Measurements from ENCODE around the gene PTPRK.

PTPRK gene

DNA sequence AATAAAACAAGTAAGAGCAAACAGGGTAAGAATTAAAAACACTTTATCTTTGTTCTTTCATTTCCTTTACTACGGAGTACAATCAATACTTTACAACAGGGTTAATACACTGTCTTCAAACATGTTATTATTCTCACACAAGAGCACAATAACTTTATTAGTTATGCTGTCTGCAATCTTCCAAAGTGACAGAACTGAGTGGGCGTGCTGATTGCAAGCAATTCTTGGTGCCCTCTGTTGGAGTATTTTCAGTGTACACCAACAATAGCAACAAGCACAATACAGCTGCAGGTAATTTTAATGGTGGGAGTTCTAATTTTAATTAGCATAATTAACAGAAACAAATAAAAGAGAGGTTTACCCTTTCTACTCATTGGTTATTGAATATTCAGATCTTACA, 33.9 kb upstream of the PTPRK start:
- H3K4me3 ChIP-seq (ENCODE audit: low read depth, low read length): no peak overlapping the region
- in situ Hi-C loops (cut with HindIII; ENCODE audit: low sequenced_read_pairs): no loop called here
- TF ChIP-seq, protein P1, sequence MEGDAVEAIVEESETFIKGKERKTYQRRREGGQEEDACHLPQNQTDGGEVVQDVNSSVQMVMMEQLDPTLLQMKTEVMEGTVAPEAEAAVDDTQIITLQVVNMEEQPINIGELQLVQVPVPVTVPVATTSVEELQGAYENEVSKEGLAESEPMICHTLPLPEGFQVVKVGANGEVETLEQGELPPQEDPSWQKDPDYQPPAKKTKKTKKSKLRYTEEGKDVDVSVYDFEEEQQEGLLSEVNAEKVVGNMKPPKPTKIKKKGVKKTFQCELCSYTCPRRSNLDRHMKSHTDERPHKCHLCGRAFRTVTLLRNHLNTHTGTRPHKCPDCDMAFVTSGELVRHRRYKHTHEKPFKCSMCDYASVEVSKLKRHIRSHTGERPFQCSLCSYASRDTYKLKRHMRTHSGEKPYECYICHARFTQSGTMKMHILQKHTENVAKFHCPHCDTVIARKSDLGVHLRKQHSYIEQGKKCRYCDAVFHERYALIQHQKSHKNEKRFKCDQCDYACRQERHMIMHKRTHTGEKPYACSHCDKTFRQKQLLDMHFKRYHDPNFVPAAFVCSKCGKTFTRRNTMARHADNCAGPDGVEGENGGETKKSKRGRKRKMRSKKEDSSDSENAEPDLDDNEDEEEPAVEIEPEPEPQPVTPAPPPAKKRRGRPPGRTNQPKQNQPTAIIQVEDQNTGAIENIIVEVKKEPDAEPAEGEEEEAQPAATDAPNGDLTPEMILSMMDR (IDR thresholded peaks at IDR 0.05; ENCODE audit: low read depth, low read length): peak; percentile 26
- DNase-seq (ENCODE audit: low read depth, low spot score): peak; percentile 14

DNA sequence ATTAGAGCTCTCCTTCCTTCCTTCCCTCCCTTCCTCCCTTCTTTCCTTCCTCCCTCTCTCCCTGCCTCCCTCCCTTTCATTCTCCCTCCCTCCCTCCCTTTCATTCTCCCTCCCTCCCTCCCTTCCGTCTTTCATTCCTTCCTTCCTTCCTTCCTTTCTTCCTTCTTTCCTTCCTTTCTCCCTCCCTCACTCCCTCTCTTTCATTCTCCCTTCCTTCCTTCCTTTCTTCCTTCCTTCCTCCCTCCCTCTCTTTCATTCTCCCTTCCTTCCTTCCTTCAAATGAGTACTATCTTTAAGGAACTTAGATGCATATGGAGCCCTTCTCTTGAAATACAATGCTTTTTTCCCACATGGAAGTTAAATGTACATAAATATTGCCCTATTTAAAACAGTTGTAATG, 20.9 kb upstream of the PTPRK start:
- TF ChIP-seq, protein P1 (IDR thresholded peaks at IDR 0.05; ENCODE audit: low read depth, low read length): no peak
- no peak overlapping the region for H3K4me3 ChIP-seq (ENCODE audit: low read depth, low read length)
- in situ Hi-C loops (cut with HindIII; ENCODE audit: low sequenced_read_pairs): no loop called here
- DNase-seq (ENCODE audit: low read depth, low spot score): no peak

DNA sequence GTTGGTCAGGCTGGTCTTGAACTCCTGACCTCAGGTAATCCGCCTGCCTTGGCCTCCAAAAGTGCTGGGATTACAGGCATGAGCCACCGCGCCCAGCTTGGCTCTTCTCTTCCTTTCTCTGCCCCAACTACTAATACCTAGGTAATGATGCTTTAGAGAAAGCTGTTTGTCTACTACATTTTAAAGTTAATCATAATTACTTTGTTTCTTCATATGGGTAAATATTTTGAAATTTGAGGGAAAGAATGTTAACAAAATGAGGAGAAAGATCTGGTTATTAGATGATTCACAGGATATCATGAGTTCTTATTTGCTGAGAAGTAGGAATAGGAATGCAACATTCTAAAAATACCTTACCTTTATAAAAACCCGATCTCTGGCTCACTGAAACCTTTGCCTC, 18.4 kb upstream of the PTPRK start:
- TF ChIP-seq, protein P1 (IDR thresholded peaks at IDR 0.05; ENCODE audit: low read depth, low read length): no peak

DNA sequence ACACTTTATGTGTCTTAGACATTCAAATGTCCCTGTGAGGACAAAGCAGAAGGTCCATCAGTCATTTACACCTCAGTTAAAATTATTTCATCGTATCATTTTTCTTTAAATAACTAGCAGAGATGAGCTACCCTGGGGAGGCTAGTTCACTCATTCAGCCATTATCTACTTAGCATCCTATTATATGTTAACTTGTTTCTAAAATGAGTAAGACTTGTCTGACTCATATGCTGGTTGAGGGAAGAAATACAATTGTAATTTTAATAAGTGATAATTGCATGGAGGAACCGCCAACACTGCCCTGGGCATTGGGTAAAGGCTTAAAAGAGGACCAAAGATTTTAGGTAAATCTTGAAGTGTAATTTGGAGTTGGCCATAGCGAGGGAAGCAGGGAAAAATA, 12.4 kb upstream of the PTPRK start:
- no peak overlapping the region for H3K4me3 ChIP-seq (ENCODE audit: low read depth, low read length)
- in situ Hi-C loops (cut with HindIII; ENCODE audit: low sequenced_read_pairs): no loop called here

More for the DNA sequence above, 18.4 kb upstream of the PTPRK start:
- in situ Hi-C loops (cut with HindIII; ENCODE audit: low sequenced_read_pairs): no loop called here
- DNase-seq (ENCODE audit: low read depth, low spot score): no peak
- H3K4me3 ChIP-seq (ENCODE audit: low read depth, low read length): no peak overlapping the region

DNA sequence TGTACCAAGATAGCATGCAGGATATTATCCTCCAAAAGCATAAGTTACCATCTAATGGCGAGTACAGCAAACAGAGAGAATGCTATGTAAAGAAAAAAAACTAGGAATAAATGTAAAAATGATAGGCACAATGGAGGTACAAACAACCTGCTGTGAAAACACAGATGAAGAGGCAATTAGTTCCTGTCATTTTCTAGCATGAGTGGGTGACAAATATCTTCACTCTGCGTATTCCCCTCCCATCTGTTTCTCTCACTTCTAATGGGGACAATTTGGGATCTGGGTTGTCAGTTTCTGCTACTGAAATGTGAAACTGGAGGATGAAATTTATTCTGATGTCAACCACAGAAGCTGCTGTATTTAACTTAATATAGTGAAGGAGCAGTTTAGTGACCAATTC, 11.7 kb upstream of the PTPRK start:
- TF ChIP-seq, protein P1 (IDR thresholded peaks at IDR 0.05; ENCODE audit: low read depth, low read length): no peak
- H3K4me3 ChIP-seq (ENCODE audit: low read depth, low read length): no peak overlapping the region
- no peak for DNase-seq (ENCODE audit: low read depth, low spot score)
- in situ Hi-C loops (cut with HindIII; ENCODE audit: low sequenced_read_pairs): no loop called here

More for the DNA sequence above, 12.4 kb upstream of the PTPRK start:
- DNase-seq (ENCODE audit: low read depth, low spot score): peak; percentile 36
- TF ChIP-seq, protein P1 (IDR thresholded peaks at IDR 0.05; ENCODE audit: low read depth, low read length): no peak

DNA sequence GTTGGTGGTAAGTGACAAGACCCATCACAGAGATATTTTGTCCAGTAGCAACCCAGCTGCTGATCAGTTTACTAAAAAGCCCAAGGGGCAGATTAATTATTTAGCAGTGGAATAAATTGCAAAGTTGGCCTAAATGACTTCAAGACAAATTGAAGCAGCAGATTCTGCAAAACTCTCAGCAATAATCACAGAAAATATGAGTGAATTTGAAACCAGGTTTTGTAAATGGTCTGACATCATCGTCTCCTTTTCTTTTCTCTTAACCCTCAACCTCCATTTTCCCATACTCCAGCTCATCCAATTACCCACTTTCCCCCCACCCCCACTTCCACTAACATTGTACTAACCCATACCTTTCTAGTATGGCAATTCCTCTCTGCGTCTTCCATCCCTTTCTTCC, 11.3 kb upstream of the PTPRK start:
- no peak overlapping the region for H3K4me3 ChIP-seq (ENCODE audit: low read depth, low read length)
- TF ChIP-seq, protein P1 (IDR thresholded peaks at IDR 0.05; ENCODE audit: low read depth, low read length): no peak
- in situ Hi-C loops (cut with HindIII; ENCODE audit: low sequenced_read_pairs): no loop called here

DNA sequence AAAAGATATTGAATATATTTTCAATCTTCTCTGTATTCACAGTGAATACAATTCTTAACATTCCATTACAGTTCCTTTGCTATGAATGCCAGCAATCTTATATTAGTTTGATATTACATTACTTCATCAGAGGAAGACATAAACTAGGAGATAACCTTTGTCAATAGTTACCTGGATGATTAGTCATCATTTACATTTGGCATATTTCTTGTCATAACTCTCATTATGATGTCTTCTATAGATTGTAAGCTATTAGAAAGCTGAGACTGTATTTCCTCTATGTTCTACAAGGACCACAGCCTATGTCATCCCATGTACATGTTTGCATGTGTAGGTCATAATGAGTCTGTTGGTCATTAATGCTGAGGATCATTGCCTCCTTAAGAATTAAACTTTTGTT, 7.8 kb upstream of the PTPRK start:
- in situ Hi-C loops (cut with HindIII; ENCODE audit: low sequenced_read_pairs): no loop called here
- H3K4me3 ChIP-seq (ENCODE audit: low read depth, low read length): no peak overlapping the region

More for the DNA sequence above, 11.3 kb upstream of the PTPRK start:
- DNase-seq (ENCODE audit: low read depth, low spot score): no peak

More for the DNA sequence above, 7.8 kb upstream of the PTPRK start:
- no peak for DNase-seq (ENCODE audit: low read depth, low spot score)
- TF ChIP-seq, protein P1 (IDR thresholded peaks at IDR 0.05; ENCODE audit: low read depth, low read length): no peak
